Measurements from ENCODE around the gene DLG5.

The DLG5 gene

DNA sequence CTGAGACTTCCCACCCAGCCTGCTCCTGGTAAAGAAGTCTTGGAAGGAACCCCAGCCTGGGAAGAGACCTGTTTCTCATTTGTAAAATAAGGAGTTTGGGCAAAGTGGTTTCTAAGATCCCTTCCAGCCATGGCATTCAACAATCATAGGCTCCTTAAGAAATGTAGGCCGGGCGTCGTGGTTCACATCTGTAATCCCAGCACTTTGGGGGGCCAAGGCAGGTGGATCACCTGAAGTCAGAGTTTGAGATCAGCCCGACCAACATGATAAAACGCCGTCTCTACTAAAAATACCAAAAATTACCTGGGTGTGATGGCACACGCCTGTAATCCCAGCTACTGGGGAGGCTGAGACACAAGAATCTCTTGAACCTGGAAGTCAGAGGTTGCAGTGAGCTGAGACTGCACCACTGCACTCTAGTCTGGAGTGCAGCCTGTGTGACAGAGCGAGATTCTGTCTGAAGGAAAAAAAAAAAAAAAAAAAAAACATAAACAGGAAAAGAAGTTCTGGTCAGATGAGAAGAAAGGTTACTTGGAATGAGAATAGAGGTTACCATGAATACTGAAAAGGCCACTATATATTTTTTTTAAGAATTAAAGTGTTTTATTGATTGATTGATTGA is 15.9 kb downstream of the DLG5 start:
- DNase-seq (ENCODE audit: low read depth): no peak

DNA sequence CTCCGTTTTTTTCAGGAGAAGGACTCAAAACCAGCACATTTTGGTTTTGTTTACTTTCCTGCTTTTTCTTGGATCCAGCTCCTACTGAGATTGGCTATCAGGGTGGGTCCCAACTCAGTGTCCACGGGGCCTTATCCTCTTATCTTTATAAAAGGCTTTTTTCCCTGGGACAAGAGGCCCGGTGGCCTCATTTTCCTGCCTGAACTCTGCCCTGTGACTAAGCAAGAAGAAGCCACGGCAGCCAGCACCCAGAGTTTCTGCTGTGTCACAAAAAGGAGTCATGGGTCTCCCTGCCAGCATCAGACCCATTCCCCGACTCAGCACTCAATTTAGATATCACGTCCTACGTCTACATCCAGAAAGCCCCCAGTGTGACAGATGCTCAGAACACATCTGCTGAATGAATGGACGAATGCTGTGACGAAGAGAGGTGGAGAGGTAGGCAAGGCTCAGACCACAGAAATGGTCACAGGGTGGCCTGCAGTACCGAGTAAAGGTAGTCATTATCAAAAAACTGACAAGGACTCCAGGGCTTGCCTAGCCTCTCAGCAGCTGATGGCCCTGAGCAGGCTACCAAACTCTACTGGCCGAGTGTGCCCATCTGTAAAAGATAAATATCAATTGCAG is 16.7 kb downstream of the DLG5 start:
- no peak for DNase-seq (ENCODE audit: low read depth)

DNA sequence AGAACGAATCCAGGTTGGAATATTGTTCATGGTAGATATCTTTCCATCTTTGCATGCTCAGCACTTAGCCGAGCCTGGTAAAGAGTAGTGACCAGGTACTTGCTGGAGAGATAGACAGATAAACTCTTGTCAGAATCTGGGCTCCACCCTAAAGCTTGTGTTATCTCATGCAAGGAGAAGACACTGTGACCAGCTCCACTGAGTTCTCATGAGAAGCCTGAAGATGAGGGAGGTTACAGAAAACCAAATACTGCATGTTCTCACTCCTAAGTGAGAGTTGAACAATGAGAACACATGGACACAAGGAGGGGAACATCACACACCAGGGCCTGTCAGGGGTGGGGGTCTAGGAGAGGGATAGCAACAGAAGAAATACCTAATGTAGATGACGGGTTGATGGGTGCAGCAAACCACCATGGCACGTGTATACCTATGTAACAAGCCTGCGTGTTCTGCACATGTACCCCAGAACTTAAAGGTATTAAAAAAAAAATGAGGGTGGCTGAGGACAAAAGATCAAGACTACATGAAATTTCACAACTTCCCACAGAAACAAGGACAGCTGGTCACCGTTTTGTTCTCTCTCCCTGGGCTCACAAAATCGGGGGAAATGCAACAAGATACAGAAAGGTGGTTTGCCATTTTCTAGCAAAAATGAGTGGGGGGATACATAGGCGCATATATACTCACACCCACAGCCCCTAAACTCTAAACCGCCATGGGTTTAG is 17.4 kb downstream of the DLG5 start:
- DNase-seq (ENCODE audit: low read depth): no peak

DNA sequence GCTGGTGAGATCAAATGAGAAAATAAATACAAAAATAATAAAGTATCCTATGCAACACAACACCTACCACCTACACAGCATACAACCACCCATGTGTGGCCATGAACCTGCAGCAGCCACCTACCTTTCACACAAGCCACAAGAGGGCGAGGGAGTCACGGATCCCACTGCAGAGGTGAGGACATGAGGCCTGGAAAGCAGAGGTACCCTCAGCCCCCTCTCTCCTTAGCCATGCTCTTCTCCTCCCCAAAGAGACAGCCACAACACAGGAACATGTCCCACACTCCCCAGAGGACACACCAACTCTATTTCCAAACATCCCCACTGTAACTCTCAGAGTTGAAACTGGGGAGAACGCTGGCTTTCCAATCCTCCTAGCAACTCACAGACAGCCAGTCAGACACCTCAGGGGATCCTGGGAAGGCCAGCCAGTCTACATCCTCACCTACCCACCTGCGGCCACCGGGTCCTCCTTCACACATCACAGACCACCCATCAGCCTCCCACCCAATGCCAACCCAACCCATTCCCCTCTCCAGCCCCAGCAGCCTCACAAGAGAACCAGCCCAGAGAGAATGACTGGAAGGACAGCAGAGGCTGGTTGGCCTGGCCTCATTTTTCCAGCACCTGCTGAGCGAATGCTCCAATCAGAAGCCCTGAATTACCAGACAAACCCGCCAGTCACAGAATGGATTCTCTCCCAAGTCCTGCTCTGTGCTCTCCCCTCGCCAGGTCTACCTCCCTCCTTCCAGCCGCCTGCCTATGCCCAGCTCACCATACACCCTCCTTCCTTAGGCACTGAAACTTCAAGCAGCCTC is 18.4 kb downstream of the DLG5 start:
- no peak for DNase-seq (ENCODE audit: low read depth)

DNA sequence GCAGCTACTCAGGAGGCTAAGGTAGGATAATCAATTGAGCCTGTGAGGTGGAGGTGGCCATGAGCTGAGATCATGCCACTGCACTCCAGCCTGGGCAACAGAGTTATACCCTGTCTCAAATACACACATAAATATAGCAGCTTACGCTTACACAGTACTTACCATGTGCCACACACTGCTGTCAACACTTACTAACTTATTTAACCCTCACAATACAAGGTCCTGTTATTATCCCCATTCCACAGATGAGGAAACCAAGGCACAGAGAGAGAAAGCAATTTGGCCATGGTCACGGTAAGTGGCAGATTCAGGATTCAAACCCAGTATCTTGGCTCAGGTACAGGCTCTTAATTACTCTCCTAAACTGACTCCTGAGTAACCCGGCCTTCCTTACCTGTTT is 19.1 kb downstream of the DLG5 start:
- DNase-seq (ENCODE audit: low read depth): no peak

DNA sequence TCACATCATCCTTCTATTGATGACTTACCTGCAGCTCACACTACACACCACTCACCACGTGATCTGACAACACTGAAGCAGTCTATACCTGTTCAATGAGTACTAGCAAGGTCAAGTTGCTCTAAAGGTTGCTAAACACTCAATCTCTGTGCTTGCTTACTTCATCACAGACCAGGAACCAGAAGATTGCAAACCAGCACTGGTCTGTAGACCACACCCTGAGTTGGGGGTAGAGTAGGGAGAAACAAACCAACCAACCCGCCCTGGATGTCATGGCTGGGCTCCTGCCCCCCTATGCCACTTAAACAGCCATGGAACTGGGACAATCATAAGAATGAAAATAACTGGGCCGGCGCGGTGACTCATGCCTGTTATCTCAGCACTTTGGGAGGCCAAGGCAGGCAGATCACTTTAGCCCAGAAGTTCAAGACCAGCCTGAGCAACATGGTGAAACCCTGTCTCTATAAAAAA is 19.6 kb downstream of the DLG5 start:
- no peak for DNase-seq (ENCODE audit: low read depth)

DNA sequence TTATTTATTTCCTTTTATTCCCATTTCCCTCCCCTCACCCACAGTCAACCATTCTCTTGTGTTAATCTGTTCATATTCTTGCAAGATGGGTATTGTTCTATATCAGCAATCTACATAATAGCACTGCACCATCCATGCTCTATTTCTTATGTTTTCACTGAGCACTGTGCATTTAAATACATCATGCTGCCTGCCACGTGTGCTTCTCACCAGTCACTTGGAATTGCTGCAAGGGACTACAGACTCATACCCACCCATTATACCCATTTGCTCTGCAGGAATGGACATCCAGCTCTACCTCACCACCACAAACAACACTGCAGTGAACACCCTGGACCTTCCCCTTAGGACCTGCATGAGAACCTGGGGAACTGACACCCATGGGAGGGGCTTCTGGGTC is 20.8 kb downstream of the DLG5 start:
- DNase-seq (ENCODE audit: low read depth): no peak

DNA sequence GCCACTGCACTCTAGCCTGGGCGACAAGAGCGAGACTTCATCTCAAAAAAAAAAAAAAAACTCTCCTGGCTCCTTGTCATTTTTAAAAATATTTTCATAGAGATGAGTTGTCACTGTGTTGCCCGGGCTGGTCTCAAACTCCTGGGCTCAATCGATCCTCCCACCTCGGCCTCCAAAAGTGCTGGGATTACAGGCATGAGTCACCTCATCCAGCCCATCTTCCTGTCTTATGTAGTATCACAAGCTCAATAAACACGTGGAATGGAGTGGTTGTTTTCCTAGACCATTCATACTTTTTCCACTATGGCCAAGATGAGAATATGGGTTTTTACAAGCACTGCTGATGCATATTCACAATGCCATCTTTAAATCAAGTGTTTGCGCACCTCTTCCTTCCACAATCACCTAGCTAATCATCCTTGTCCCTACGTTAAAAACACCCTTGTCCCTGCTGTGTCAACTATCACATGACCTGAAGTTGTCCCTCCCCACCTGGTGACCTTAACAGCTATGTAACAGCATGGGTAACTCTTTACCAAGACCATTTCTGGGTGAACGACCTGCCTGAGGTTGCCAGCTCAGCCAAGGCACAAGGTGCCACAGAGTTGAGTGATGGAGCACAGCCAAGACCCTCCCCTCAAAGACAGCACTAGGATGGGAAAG is 21.3 kb downstream of the DLG5 start:
- no peak for DNase-seq (ENCODE audit: low read depth)

DNA sequence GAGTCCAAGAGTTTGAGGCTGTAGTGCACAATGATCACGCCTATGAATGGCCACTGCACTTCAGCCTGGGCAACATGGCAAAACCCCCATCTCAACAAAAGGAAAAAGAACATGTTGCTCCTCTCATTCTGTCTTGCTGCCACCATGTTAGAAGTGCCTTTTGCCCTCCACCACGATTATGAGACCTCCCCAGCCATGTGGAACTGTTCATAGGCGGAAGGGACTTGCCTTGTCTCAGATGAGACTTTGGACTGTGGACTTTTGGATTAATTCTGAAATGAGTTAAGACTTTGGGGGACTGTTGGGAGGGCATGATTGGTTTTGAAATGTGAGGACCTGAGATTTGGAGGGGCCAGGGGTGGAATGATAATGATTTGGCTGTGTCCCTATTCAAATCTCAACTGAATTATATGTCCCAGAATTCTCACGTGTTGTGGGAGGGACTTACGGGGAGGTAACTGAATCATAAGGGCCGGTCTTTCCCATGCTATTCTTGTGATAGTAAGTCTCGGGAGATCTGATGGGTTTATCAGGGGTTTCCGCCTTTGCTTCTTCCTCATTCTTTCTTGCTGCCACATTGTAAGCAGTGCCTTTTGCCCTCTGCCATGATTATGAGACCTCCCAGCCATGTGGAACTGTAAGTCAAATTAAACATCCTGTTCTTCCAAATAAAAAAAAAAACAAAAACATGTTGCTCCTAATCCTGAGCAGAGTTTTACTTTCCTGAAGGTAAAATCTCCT is 22.3 kb downstream of the DLG5 start:
- no peak for DNase-seq (ENCODE audit: low read depth)

DNA sequence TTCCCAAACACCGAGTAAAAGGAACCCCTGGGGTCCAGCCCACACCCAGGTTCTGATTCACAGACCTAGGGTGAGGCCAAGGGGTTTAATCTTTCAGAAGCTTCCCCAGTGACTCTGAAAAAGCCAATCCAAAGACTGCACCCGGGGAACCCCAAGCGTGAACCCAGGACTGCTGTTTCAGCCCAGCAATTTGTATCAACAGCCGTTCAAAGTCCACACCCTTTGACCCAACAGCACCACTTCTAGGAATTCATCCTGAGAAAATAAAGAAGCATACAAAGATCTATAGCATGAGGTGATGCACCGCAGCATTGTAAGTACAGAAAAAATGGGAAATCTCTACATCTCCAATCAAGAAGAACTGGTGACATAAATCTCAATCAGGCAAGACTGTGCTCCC is 24.4 kb downstream of the DLG5 start:
- no peak for DNase-seq (ENCODE audit: low read depth)

DNA sequence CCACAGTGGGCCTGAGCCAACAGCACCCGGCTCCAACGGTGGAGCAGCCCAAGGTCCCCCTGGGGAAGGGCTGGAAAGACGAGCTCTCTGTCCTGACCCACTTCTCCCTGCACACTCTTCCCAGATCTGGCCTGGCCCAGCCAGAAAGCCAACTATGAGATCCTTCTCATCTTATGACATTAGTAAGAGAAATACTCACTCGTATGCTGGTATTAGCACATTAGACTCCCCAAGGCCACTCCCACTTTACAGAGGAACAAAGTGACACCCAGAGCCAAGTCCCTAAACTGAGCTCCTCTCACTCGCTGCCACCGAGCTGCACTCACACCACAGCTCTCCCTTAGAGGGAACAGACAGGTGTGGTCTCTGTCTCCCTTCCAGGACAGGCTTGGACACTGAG is 24.8 kb downstream of the DLG5 start:
- DNase-seq (ENCODE audit: low read depth): no peak

DNA sequence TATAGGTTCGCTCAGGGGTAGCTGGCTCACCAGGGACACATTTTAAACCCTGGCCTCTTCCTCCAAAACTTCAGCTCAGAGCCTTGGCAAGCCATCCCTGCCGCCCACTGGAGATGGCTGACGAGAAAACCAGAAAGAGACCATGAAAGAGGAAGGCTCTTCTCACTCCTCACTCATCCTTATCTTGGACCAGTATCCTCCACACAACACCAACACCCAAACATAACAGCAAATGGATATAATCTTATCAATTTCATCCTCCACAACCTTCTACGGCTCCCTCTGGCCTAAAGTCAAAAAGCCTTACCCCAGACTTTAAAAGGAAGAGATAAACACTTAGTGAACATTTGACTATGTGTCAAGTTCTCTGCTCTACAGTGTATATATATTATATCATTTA is 26.9 kb downstream of the DLG5 start:
- no peak for DNase-seq (ENCODE audit: low read depth)

DNA sequence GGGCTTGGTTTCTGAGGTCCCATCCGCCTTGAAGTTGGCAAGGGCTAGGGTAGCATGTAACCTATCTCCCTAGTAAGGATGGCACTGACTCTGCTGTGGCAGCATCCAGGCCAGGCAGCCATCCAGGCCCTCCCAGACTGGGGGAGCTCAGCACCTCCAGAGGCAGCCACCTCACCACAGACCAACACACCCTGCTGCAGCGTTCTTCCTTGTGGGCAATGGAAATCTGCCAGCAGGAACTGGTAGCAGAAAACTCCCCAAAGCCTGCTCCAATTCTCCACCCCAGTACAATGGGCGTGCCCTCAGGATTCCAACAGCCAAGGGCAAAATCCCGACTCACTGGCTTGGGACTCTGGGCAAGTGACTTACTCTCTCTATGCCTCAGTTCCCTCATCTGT is 27.5 kb downstream of the DLG5 start:
- no peak for DNase-seq (ENCODE audit: low read depth)

DNA sequence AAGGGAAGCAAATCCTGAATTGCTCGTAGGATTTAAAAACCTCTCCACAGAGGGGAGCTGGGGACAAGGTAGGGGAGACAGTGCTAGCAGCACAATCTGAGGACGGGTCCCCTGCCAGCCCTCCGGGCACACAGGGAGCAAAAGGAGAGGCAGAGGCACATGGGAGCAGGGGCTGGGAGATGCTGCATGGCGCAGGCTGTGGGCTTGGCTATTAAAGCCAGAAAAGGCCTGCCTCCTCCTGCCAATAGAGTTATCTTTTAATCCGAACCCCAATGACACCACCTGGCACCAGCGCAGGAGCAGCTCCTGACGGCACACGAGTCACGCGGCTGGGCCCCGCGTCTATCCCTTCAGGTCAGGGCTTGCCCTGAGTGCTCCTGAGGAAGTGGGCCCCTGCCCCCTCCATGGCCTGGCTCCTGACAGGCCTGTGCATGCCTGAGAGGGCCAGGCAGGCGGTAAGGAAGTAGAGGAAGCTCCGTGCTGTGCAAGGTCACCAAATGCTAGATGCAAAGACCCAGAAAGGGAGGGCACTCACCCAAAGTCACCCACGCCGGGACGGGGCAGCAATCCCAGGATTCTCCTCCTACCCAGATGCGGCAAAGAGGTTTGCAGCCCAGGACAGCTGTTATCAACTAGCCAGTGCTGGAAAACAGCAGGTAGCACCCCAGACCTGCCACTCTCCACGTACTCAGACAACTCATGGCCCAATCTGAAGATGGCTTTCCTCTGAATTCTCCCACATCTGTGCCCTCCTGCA is 28.1 kb downstream of the DLG5 start:
- no peak for DNase-seq (ENCODE audit: low read depth)

DNA sequence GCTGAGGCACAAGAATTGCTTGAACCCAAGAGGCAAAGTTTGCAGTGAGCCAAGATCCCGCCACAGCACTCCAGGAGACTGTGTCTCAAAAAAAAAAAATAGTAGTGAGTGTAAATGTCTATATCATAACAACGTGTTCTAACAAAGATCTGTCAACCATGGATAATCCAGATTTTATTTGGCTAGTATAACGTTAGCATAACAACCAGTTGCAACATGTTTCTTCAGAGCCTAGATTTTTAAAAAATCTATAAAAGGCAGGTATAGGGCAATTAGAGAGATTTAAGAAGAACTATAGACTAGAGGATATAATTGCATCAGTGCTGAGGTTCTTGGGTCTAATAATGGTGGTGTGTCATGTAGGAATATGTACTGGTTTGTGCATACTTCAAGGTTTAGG is 30.5 kb downstream of the DLG5 start:
- no peak for DNase-seq (ENCODE audit: low read depth)

DNA sequence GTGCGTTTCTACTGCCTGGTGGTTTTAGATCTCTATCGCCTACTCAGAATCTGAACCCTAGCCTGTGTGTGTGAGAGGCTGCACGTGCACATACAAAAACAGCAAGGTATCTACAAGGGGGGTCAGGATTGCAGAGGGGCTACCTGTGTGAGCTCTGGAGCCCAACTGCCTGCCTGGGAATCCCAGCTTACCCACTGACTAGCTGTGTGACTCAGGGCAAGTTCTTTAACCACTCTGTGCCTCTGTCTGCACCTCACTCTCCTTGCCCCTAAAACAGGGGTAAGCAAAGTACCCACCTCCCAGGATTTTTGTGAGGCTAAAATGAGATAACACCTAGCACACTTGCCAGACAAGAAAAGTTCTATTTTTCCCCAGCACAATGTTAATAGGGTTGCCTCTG is 32.5 kb downstream of the DLG5 start:
- no peak for DNase-seq (ENCODE audit: low read depth)

DNA sequence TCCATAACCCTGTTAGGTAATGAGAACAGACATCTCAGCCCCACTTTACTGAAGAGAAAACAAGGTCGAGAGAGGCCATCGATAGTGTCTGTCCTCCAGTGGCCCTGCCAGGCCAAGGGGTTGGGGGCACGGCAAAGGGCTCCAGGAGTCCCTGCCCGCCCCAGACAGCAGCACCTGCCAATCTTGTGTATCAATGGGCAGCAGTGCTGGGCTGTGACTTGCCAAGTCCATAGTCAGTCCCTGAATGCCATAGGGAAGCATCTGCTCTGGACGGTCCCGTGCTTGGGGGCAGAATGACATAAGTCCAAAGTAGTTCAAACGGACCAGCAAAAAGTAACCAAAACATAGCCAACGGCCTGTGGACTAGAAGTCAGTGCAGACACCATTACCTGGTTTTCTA is 33.2 kb downstream of the DLG5 start:
- no peak for DNase-seq (ENCODE audit: low read depth)

DNA sequence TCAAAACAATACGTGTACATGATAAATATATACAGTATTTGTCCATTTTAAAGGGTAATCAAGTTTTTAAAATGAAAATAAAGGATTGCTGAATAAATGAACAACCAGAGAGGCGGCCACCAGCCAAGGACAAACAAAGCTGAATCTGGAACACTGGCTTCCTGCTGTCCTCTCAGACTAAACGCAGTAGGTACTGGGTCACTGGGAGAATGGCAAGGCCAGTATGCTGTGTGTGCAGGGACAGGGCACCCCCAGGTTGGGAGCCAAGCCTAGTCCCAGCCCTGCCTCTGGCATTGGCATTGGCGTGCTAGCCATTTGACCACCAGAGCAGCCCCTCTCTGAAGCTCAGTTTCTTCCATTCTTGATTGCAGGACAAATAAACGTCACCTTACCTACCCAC is 33.8 kb downstream of the DLG5 start:
- DNase-seq (ENCODE audit: low read depth): no peak

DNA sequence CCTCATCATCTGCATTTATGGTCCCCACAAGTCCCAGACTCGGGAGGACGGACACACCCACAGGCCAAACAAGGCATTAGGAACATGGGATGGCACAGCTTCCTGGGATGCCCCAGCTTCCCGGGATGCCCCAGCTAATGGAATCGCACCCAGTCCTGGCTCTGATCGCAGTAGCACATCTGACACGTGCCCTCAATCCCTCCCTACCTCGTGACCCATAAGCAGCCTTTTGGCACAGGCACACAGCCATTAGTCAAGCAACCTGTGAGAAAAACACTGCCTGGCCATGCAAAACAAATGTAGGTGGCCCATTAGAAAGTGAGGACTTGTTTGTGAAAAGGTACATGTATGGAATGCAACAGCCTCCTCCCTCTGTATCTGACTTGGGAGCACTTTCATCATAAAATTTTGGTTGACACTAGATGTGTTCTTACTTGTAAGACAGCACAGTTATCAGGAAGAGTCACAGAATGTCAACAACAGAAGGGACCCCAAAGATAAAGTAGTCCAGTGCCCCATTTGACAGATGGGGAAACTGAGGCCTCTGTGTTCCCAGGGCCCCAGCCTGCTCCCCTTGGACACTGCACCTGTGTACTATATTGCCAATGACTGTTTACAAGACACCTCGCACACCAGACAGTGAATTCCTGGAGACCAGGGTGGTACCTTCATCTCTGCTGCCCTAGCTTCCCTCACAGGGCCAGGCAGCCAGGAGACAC is 34.4 kb downstream of the DLG5 start:
- no peak for DNase-seq (ENCODE audit: low read depth)

DNA sequence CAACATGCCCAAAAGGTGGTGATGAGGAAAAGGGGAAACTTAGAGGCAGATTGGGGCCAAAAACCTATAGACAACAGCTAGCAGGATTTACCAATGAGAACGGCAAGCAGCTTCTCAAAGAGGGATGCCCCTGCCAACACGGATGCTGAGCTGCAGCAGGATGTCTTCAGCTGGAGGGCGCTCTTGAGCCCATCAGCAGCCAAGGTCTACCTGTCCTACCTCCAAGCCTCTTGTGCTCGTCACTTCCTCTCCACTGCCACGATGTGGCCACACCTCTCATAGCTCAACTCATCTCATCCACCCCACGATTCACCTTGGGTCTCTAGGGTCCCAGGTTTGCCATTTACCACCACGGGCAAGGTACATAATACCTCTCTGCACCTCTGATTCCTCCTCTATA is 36.5 kb downstream of the DLG5 start:
- no peak for DNase-seq (ENCODE audit: low read depth)

Data from stimulated activated CD8-positive, alpha-beta memory T cell treated with anti-CD3 and anti-CD28 coated beads, Interleukin-12 subunit alpha, Interleukin-12 subunit beta, amount 100 ng/mL, for 4 hours (primary cell).